OCI-LY3 (cell line): ENCODE measurements around the gene NKTR.

Experiments
- EZH2phosphoT487 ChIP-seq: fragments of 200-600 bp; shearing (Covaris generic); IDR thresholded peaks from 2 replicates; pipeline ENCODE4 v1.6.1; 2018; ENCODE audit warnings: antibody characterized with exemption, mixed run types, low read depth
- TF ChIP-seq, protein P1 (sequence below): fragments of 200-600, 300-600 bp; sonication (generic); IDR thresholded peaks from 2 replicates; pipeline ENCODE4 v1.5.1; 2014; ENCODE audit warnings: antibody characterized with exemption, low read length, low read depth

DNA sequence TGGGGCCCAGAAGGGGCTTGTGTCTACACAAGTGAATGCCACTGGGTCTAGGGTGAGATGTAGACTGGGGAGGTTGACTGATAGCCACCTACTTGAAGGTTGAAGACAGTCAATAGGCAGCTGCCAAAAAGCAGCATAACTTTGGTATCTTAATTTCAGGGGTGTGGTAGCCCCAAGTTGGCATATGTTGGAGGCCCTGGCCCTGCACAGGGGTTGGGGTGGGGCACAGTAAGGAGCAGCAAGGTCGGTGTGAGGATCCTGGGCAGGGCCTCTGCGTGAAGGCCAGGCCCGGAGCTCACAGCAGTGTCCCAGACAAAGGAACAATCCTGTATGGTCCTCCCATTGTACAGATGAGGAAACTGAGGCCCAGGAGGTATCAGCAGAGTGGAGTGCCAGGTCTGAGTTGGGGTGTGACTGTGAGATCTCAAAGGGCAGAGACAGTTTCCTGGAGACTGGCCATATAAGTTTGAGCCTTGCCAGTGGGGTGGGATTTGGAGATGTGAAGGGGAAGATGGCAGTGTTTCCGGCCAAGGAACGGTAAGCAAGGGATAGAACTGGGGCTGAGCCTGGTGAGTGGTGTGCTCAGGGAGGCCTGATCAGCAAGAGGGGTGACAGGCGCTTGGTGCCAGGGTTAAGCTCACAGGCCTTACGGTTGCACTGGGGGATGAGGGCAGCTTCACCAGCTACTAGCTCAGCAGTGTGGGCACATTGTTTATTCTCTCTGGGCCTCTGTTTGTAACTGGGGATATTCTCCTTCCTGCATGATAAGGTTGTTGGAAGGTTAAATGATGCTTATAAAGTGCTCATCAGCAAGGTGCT lies 86.6 kb downstream of the NKTR start:
- TF ChIP-seq, protein P1, sequence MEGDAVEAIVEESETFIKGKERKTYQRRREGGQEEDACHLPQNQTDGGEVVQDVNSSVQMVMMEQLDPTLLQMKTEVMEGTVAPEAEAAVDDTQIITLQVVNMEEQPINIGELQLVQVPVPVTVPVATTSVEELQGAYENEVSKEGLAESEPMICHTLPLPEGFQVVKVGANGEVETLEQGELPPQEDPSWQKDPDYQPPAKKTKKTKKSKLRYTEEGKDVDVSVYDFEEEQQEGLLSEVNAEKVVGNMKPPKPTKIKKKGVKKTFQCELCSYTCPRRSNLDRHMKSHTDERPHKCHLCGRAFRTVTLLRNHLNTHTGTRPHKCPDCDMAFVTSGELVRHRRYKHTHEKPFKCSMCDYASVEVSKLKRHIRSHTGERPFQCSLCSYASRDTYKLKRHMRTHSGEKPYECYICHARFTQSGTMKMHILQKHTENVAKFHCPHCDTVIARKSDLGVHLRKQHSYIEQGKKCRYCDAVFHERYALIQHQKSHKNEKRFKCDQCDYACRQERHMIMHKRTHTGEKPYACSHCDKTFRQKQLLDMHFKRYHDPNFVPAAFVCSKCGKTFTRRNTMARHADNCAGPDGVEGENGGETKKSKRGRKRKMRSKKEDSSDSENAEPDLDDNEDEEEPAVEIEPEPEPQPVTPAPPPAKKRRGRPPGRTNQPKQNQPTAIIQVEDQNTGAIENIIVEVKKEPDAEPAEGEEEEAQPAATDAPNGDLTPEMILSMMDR, result no peak
- TF ChIP-seq EZH2phosphoT487, result no peak
